GM12891 (cell line): ENCODE results near the gene PGD.

Experiments used
- POLR2A ChIP-seq: IDR thresholded peaks from 2 replicates; pipeline ENCODE4 v1.6.1; 2011; ENCODE audit warnings: low read depth, low read length, control low read depth
- POLR2AphosphoS5 ChIP-seq: IDR thresholded peaks from 2 replicates; pipeline ENCODE4 v1.6.1; 2011; ENCODE audit warnings: low read depth, low read length, control low read depth

DNA sequence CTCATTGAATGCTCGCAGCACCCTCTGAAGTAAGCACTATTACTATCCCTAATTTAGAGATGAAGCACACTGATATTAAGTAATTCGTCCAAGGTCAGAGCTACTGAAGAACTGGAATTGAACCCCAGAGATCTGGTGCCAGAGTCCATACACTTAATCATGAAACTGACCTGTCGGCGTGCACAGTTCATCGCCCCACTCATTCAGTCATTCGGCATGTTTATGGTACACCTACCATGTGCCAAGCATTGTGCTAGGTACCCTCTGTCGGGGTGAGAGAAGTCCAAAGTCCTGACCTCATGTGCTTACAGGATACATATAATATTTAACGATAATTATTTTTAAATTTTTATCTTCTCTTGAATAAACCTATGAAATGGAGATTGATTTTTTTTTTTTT, 25.8 kb downstream of the PGD start:
- TF ChIP-seq POLR2A (no peak), POLR2AphosphoS5 (no peak)
